HK-2 (cell line): ENCODE measurements around the gene NFX1.
A peak's percentile ranks its signal among the peaks of the same experiment; 100 is the strongest.

Experiments used
- DNase-seq: peaks from one replicate; pipeline ENCODE4 v3.0.0-alpha.2; 2018; ENCODE audit not compliant: unreplicated experiment

The NFX1 gene

DNA sequence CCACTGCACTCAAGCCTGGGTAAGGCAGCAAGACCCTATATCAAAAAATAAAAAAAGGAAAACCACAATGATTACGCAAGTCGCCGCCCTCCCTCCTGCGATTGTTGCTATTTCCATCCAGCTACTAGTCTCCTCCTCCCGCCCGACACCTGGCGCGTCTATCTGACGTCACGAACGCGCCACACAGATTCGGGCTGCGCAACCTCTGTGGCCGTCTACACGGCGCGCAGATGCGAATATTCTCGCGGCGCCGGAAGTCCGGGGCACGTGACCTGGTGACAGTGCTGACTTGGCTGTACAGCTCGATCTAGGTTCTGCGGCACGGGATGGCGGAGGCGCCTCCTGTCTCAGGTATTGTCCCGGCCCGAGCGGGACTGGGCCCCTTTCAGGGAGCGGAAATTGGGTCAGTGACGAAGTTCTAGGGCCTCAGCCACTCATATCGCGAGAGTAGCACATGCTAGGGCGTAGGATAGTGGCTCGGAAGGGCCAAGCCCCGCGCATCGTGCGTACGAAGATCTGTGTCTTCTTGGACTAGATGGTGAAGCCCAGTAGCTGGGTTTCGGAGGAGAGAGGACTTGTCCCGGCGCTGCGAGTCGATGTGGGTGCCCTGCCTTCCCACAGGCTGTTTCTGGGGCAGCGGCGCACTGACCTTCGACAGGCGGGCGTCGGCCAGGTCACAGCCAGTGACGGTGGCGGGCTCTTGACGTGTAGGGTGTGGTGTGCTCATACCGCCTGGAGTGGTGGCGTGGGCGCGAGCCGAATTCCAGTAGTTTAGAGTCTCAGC lies at the start of gene NFX1:
TSS of gene NFX1 (plus strand) at position 270 of the 784 bp plus-strand sequence. CDS start at position 327, 57 bp downstream.
- peak; percentile 91 for DNase-seq

DNA sequence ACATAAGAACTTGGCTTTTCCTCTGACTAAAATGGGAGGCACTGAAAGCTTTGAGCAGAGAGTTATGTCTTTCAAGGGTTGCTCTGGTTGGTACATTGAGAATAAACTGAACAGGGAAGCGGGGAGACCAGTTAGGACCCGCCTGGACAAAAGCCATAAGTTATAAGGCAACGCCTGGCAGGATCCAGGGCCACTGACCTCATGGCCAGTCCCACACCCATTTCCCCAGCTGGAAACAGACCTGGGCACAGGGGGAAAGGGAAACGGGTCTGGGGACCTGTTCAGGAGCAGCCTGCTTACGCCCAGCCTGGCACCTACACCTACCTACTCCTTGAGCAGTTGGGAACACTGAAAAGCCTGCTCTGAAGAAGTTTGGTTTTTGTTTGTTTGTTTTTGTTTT lies 49.0 kb upstream of the NFX1 start:
- DNase-seq: no peak

DNA sequence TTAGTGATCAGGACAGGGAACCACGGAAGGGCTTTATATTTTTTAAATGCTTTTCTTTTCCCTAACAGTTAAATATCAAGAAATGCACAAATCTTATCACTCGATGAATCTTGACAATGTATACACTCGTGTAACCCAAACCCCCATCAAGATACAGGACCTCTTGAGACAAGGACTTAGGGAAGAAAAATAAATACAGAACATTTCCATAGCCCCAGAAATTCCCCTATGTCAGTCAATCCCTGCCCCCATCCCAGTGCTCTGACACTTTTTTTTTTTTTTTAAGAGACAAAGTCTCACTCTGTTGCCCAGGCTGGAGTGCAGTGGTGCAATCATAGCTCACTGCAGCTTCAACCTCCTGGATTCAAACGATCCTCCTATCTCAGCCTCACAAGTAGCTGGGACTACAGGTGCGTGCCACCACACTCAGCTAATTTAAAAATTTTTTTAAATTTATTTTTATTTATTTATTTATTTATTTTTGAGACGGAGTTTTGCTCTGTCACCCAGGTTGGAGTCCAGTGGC lies 47.6 kb upstream of the NFX1 start:
- no peak for DNase-seq

DNA sequence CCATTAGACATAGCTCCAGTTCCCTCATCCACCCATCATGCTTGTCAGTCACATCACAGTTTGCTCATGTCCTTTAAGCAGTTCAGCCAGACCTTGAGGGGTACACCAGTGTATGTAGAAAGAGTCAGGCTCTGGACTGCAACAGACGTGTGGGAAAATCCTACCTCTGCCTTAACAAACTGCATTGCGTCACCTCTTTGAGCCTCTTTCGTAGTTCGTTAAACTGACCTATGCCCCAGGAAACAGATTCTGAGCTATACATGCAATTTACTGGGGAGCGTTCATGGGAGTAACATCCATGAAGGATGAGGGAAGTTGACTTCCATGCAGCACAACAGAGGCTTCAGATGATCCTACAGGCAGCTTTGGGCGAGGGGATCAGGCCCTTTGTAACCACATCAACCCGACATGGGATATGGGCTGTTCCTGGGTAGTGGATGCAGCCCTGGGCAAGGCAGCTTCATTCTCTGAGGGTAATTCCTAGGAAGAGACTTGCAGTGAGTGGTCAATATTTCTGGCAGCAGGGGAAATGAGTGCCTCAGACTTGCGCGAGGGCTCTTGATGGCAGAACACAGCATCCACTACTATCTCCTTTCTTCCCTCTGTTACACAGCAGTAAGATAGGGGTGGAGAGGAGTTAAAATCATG lies 46.1 kb upstream of the NFX1 start:
- no peak for DNase-seq

DNA sequence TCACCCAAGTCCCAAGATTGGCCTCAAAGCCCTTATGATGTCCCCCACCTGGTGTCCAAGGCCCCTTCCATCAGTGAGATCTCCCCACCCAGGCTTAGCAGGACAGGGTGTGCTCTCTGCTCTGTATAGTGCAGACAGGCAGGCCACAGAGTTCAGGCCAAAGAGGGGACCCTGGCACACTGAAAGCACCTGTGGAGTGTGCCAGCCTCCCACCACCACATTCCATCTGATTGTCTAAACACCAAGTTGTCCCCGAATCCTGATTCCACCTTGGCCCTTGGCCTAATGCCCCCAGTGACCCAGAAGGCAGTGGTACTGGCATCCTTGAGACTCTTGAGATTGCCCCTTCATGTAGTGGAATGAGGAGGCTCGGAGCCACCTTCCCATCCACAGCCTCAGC lies 45.0 kb upstream of the NFX1 start:
- DNase-seq: no peak

DNA sequence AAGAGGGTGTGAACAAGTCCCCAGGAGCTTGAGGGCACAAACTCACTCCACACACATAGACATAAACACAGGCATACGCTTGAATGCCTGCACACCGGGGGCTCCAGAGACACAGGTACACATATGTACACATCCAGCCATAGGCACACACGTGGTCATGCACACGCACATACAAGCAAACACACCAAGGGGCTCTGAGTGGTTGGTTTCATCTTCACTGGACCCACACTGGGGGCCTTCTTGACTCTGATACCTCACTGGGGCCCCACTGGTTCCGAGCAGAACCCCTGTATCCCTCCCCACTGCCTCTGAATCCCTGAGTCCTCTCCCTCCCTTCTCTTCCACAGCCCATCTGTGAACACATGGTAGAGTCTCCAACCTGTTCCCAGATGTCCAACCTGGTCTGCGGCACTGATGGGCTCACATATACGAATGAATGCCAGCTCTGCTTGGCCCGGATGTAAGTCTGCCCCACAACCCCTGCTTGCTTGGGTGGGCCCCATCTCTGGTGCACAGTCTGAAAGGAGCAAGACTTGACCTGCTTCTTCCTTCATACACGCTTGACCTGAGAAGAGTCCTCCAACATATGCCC lies 44.0 kb upstream of the NFX1 start:
- DNase-seq: no peak

DNA sequence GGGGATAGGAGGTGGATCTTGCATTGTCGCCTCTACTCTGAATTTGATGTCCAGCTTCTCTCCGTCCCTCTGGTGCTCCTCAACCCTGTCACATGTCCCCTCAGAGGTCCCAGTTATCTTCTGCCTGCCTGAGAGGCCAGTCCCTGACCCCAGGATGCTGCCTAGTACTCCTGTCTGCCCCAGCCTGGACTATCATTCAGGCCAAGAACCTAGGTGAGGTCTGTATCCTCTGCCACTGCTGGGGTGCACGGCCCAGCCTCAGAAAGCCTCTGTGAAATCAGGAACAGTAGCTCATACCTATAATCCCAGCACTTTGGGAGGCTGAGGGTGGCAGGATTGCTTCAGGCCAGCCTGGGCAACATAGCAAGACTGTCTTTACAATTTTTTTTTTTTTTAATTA lies 41.7 kb upstream of the NFX1 start:
- DNase-seq: no peak

DNA sequence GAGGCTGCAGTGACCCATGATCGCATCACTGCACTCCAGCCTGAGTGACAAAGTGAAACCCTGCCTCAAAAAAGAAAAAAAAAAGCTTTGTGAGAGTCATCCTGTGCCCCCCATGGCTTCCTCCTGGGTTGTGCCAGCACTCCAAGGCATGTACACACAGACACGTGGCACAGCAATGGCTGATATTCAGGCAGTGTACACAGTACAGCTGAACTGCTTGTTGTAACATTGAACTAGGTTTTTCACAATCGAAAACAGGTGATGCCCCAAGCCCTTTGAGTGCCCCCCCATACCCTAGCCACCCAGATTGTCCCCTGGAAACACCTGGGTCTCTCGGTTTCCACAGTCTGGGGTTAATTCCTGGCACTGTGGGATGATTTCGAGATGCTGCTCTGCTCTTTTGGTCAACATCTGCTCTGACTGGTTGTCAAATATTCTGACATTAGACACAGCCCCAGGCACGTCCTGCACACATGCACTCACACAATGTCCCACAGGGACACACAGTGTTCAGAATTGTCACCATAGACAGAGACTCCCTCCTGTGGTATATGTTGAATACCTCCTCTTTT lies 41.1 kb upstream of the NFX1 start:
- no peak for DNase-seq

DNA sequence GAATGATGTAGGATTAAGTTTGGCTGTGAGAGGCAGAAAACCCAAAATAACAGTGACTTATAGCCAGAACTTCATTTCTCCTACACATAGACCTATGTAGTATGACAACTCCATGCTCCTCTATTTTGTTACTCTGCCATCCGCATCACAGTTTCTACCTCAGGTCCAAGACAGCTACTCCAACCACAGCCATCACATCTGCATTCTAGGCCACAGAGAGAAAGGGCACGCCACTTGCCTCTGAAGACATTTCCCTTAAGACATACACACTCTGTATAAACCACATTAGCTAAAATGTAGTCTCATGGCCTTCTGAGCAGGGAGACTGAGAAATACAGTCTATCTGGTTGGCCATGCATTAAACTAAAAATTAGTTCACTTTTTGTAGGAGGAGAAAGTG lies 40.3 kb upstream of the NFX1 start:
- DNase-seq: no peak

DNA sequence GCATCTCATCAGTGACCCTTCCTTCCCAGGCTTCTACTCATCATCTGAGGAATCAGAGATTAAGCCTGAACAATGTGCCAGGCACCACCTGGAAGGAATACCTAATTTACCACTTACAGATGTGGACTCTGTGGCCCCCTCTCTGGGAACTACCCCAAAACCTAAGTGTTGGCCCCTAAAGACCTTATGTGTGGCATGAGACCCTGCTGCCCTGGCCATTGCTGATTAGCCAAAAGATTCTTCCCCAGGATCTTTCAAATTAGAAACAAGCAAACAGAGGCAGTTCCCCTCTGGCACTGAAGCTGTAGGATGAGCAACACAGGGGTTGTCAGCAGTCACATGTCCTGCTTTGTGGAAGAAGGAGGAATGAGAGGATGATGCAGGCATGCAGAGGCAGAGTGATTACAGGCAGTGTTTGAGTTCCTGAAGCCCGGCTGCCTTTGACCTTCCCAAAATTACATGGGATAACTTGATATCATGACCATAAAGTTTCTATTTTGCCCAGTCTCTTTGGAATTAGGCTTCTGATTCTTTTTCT lies 39.8 kb upstream of the NFX1 start:
- DNase-seq: no peak

DNA sequence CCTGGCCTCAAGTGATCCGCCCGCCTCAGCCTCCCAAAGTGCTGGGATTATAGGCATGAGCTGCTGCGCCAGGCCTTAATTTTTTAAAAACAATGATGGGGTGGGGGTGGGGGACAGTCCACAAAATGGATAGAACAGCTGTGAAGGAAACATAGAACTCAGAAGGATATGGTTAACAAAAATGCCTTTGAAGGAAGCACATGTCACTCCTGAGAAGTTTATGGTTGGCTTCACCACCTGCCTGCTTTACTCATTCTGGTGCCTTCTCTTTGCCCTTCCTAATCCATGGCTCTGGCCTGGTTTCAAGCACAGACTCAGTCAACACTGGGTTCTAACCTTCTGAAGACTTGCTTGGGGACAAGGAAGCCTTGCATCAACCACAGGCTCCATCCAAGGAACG lies 36.1 kb upstream of the NFX1 start:
- DNase-seq: no peak

DNA sequence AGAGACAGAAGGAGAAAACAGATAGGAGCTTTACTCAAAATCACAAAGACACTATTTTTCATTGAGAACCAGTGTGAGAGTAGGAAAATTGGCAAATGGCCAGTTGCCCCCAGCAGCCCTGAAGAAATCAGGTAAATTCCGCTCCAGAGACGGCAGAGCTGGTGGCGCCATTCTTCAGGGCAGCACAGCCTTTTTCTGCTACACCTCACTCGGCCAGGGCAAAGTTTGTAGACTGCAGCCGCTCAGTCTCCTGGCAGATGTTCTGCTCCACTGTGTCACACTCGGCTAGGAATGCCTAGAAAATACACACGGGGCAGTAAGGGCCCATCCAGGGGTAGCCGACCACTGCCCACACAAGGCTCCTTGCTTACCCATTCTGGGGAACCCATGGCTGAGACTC lies 35.3 kb upstream of the NFX1 start:
- DNase-seq: no peak

DNA sequence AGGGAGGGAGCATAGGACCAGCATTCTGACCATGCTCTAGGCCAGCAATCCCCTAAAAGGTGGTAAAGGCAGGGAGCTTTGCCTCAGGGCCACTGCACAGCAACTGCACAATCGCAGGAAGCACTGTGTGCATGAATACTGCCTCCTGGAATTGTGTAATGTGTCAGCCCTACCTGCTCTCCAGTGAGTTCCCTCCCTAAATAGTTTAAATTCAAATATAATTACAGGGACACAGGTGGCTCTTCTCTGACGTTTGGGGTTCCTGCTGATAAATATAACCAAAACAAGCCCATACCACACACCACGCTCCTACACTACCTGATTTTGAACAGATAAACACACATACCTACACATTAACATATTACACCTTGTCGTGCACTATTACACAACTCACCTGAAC lies 34.8 kb upstream of the NFX1 start:
- DNase-seq: no peak

DNA sequence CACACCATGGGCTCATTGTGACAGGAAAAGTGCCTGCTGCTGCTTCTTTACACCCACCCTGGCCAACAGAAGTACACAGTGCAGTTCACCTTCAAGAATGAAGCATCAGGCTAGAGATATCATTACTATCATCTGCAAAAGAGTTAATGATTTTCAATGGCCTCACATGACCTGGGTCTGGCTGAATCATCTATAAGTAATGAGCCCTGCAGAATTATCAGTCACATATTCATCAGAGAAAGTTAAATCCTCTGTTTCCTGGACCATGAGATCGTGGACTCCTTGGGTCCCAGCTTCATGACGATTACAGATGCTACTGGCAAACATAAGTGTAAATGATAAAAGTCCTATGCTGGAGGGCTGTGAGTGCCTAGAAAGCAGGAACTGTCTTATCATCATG lies 34.1 kb upstream of the NFX1 start:
- DNase-seq: no peak

DNA sequence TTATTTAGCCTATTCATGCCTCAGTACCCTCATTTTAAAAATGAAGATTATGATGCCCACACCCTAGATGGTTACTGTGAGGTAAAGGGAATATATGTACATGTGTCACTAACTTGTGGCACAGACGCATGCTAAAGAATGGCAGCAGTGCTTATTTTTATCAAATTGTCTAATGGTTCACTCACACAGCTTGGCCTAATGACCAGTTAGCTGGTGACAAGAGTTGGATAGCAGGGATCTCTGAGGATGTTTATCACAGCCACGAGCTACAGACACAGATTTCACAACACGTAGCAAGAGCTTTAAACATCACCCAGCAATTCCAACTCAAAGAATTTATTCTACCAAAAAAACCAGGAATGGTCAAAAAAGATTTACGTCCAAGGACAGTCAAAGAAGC lies 33.0 kb upstream of the NFX1 start:
- DNase-seq: no peak

DNA sequence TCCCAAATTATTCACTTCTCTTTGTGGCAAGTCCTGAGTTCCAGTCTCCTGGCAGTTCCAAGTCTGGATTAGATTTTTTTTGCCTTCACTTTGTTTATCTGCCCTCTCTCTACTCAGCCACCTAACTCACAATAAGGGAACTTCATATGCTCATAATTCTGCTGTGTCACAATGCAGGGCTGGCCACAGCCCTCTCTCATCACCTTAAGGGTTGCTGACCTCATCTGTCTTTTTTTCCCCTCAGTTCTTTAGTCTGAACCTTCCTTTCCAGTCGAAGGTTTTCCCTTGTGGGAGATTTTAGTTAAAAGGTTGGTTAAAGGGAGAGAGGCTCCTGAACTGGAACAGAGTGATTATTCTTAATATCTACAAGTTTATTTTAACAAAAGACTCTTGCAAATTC lies 29.9 kb upstream of the NFX1 start:
- no peak for DNase-seq

DNA sequence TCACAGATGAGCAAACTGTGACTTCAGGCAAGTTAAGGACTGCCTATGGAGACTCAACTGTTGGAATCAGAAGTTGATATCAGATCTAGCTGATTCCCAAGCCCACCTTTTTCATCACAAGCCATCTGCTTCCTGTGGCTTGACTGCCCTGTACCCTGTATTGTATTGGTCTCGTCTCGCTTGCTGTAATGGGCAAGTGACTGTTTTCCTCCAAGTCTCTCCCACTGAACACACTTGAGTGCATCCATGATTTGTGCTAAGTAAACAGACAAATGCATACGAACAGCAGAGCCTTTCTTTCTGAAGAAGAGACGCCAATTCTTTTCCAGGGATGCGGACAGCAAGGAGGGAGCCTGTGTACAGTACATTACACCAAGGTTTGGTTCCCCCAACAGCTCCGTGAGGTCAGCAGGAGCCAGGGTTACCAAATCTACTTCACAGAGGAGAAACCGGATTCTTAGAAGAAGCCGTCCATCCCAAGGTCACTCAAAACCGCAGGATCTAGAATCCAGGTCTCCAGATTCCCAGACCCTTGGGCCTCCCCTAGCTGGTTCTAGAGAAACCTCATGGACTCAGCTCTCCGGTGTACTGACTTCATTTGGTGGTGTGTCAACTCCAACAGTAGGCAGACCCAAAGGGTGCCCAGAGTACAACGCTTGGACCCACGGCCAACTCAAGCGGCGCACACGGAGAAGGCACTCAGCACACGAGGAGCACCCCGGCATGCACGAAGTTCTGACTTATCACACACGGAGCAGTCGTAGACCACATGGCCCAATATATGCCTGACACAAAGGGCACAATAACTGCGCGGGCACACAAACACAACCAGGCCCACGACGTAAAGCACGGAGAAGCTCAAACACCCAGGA lies 26.9 kb upstream of the NFX1 start:
- peak; percentile 13 for DNase-seq

DNA sequence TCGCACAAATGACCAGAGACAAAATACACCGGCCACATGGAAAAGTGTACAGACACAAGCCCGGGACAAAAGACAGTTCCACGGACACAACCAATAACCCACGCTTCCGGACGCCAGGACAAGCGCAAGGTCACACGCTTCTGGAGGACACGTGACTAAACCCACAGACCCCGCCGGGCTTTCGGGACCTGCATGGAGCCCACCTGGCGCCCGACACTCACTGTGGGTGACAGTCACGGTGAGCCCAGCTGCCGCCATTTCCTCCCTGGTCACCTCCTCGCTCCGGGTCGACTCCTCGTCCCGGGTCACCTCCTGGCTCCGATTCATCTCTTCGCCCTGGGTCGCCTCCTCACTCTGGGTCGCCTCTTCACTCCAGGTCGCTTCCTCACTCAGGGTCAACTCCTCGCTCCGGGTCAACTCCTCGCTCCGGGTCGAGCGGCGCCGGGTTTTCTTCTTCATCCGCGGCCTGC lies 26.3 kb upstream of the NFX1 start:
- peak; percentile 10 for DNase-seq

DNA sequence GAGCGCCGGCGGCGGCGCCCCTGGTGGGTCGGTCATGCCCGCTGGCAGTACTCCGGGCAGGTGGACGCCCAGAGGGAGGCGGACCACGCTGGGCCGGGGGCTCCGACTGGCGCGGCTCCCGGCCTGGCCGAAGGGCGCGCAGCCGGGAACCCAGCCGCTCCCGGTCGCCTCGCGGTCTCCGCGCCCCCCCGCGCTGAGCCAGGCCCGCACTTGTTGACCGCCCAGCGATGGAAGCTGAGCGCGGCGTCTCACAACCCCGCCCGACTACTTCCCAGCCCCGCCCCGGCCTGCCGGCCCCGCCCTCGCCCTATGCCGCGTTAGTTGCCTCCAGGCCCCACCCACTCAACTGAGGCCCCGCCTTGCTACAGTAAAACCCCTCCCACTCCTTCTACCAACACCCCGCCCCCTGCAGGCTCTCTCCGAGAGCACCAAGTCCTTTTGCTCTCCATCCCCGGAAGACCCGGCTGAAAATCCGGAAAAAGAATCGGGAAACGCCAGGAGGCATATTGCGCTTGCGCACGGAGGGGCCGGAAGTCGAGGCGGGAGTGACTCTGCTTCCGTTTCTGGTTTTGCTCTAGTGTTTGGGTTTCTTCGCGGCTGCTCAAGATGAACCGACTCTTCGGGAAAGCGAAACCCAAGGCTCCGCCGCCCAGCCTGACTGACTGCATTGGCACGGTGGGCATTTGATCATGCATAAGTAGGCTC lies 25.7 kb upstream of the NFX1 start, which contains the start of the genes BAG1 and CHMP5:
TSS of gene BAG1 (minus strand) at position 236 of the 705 bp plus-strand sequence.
TSS of gene CHMP5 (plus strand) at position 577 of the 705 bp plus-strand sequence. CDS start at position 607, 30 bp downstream.
- peak; percentile 97 for DNase-seq

DNA sequence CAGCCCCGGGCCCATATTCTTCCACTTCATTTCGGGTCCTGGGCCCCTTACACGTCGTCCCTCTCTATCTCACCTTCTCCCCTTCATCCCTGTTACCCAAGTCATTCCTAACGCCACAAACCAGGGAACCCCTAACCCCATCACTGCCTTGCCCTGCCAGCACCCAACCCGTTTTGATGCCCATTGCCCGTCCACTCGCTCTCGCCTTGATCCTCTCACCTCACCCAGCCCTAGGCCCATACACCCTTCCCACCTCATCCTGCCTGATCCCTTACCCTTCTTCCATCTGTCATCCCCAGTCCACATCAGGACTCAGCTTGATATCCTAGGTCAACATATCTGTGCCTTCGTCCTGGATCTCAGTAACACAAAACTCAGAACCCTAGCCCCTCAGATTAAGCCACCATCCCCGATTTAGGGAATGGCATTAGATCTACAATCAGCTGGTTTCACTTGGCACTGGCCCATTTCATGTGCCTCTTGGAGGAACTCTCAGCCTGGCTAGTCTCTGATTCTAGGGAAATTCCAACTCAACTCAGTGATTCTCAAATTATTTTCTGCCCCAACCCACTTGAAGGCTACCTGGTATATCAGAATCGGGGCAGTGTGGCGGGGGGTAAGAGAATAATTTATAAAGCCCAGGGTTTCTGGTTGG lies 25.0 kb upstream of the NFX1 start:
- DNase-seq: no peak
